Endodermal cell (in vitro differentiated cells): ENCODE results near the gene NIN. TPM values are rescaled to one million over a fixed set of nuclear protein-coding genes. Genes with fewer than 3 reads are reported as not detected.

ENCODE experiments used
- DNase-seq: peaks from one replicate; pipeline ENCODE4 v3.0.0-alpha.2; 2017
- H3K27ac ChIP-seq: 2 replicates; pipeline ENCODE4 v1.5.1; 2013; ENCODE audit warnings: mild to moderate bottlenecking, low read depth, low read length, moderate library complexity
- H3K27me3 ChIP-seq: 2 replicates; pipeline ENCODE4 v1.6.1; 2013; ENCODE audit warnings: mild to moderate bottlenecking, low read length, moderate library complexity; ENCODE audit not compliant: insufficient read depth, control insufficient read depth, poor library complexity, severe bottlenecking
- H3K36me3 ChIP-seq: 2 replicates; pipeline ENCODE4 v1.7.0; 2013; ENCODE audit warnings: mild to moderate bottlenecking, low read length, moderate library complexity; ENCODE audit not compliant: control insufficient read depth, insufficient read depth
- H3K4me1 ChIP-seq: one replicate; pipeline ENCODE4 v1.7.0; 2013; ENCODE audit warnings: low read length; ENCODE audit not compliant: control insufficient read depth, insufficient read depth
- H3K4me3 ChIP-seq: 2 replicates; pipeline ENCODE4 v1.5.1; 2013; ENCODE audit warnings: mild to moderate bottlenecking, low read length, moderate library complexity
- H3K9ac ChIP-seq: 2 replicates; pipeline ENCODE4 v1.6.1; 2013; ENCODE audit warnings: mild to moderate bottlenecking, low read length, moderate library complexity; ENCODE audit not compliant: poor library complexity, severe bottlenecking; ENCODE audit errors: extremely low read depth
- H3K9me3 ChIP-seq: 2 replicates; pipeline ENCODE4 v1.6.1; 2013; ENCODE audit warnings: mild to moderate bottlenecking, low read length, moderate library complexity; ENCODE audit not compliant: control insufficient read depth
- H3K27ac Mint-ChIP-seq: 2 replicates; pipeline ENCODE4 v1.8.0; 2020; ENCODE audit warnings: mixed read lengths
- H3K27me3 Mint-ChIP-seq: 2 replicates; pipeline ENCODE4 v1.8.0; 2021; ENCODE audit warnings: mild to moderate bottlenecking, mixed read lengths; ENCODE audit not compliant: insufficient read depth
- H3K36me3 Mint-ChIP-seq: 2 replicates; pipeline ENCODE4 v1.8.0; 2020; ENCODE audit warnings: low read depth, mixed read lengths
- H3K4me1 Mint-ChIP-seq: 2 replicates; pipeline ENCODE4 v1.8.0; 2020; ENCODE audit warnings: mixed read lengths
- H3K4me3 Mint-ChIP-seq: 2 replicates; pipeline ENCODE4 v1.8.0; 2020; ENCODE audit warnings: mild to moderate bottlenecking, moderate library complexity, mixed read lengths
- H3K9me3 Mint-ChIP-seq: 2 replicates; pipeline ENCODE4 v1.8.0; 2020; ENCODE audit warnings: mild to moderate bottlenecking, mixed read lengths
- WGBS, 2 experiments: methylation state at CpG; one replicate each; pipeline versions ENCODE4 v1.1.5 to v1.1.7; 2013; ENCODE audit warnings: missing lambda C conversion rate in 2 of 2, mixed read lengths in 1 of 2; ENCODE audit not compliant: insufficient coverage in 1 of 2, insufficient read length in 1 of 2; 5-methylcytosine and 5-hydroxymethylcytosine counted together
- total RNA-seq, 2 donors: library from RNA; stranded (reverse); fragmentation: NEBNext Ultra II Directional in 1 of 2; extraction: Animal tissue kit (Norgen Biotek cat#: 25700) in 1 of 2; gene quantifications; 2 replicates in 1 of 2; 3 replicates in 1 of 2; pipeline ENCODE4 v1.2.1, GENCODE V29; 2021
- TF ChIP-seq, protein P1 (sequence below): fragments of 200-600 bp; sonication (generic); conservative IDR thresholded peaks from 2 replicates; pipeline ENCODE4 v1.5.0; 2021; ENCODE audit warnings: antibody characterized with exemption, mild to moderate bottlenecking

Gene NIN
- total RNA-seq, 2 donors from 2014 or later: 3.3 to 4.1 TPM

- no peaks in the 10 kb centered on the region for H3K36me3 ChIP-seq
- 0% methylated on average over 37 to 93 of the region's 93 CpGs for WGBS, 2 experiments
- Mint-ChIP-seq H3K4me3 (peak overlapping the region; percentile 40), H3K27ac (no peak overlapping the region), H3K27me3 (peaks cover 93% of the 10 kb centered on the region), H3K36me3 (no peaks in the 10 kb centered on the region), H3K4me1 (peaks cover 14% of the 10 kb centered on the region), H3K9me3 (peaks cover 2% of the 10 kb centered on the region)
- H3K4me3 ChIP-seq: peak overlapping the region; percentile 43
- H3K27me3 ChIP-seq: peaks cover 92% of the 10 kb centered on the region
- no peaks in the 10 kb centered on the region for H3K4me1 ChIP-seq
- H3K9ac ChIP-seq: no peak overlapping the region
- H3K9me3 ChIP-seq: no peaks in the 10 kb centered on the region
- peak; percentile 87 for DNase-seq
- peak overlapping the region; percentile 93 for H3K27ac ChIP-seq
- TF ChIP-seq, protein P1, sequence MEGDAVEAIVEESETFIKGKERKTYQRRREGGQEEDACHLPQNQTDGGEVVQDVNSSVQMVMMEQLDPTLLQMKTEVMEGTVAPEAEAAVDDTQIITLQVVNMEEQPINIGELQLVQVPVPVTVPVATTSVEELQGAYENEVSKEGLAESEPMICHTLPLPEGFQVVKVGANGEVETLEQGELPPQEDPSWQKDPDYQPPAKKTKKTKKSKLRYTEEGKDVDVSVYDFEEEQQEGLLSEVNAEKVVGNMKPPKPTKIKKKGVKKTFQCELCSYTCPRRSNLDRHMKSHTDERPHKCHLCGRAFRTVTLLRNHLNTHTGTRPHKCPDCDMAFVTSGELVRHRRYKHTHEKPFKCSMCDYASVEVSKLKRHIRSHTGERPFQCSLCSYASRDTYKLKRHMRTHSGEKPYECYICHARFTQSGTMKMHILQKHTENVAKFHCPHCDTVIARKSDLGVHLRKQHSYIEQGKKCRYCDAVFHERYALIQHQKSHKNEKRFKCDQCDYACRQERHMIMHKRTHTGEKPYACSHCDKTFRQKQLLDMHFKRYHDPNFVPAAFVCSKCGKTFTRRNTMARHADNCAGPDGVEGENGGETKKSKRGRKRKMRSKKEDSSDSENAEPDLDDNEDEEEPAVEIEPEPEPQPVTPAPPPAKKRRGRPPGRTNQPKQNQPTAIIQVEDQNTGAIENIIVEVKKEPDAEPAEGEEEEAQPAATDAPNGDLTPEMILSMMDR: no peak
Observed at GRCh38 chr14:50830044-50830931, 674 bp downstream of the NIN start.

DNA sequence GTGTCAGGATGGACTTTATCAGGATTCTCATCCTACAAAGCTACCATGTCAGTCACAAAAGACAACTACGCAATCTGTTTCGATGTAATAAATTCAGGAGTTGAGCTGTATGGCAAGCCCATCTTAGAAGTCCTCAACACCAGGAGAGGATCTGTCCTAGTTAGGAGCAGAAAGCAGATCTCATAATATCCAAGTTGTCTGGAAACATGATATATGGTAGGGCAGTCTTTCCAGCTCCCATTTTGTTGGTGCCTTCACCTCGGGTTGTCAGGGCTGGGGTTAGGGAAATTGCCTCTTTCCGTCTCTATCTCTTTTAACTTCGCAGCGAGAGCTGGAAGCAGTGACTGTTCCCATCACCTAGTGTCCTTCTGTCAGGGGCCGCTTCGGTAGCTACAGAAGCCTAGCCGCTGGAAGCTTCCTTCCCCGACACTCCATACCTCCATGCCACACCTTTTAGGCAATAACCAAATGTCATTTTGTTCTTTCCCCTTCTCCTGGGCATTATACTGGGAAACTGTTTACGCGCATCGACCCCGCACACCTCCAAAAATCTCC, 1.4 kb downstream of the NIN start:
- WGBS, 2 experiments: 12 to 21% methylated on average over 6 to 14 of the region's 14 CpGs
- Mint-ChIP-seq H3K4me1 (peaks cover 19% of the 10 kb centered on the region), H3K9me3 (peaks cover 2% of the 10 kb centered on the region), H3K4me3 (peak overlapping the region; percentile 40), H3K36me3 (no peaks in the 10 kb centered on the region), H3K27me3 (peaks cover 93% of the 10 kb centered on the region), H3K27ac (no peak overlapping the region)
- TF ChIP-seq, protein P1: no peak
- Histone ChIP-seq H3K9me3 (no peaks in the 10 kb centered on the region), H3K9ac (no peak overlapping the region), H3K27me3 (peaks cover 92% of the 10 kb centered on the region), H3K4me3 (peak overlapping the region; percentile 43), H3K27ac (peak overlapping the region; percentile 93), H3K36me3 (no peaks in the 10 kb centered on the region), H3K4me1 (no peaks in the 10 kb centered on the region)
- no peak for DNase-seq

- Histone ChIP-seq H3K27me3 (peaks cover 92% of the 10 kb centered on the region), H3K27ac (no peak overlapping the region), H3K4me1 (no peaks in the 10 kb centered on the region), H3K9me3 (no peaks in the 10 kb centered on the region), H3K36me3 (no peaks in the 10 kb centered on the region), H3K9ac (no peak overlapping the region), H3K4me3 (no peak overlapping the region)
- Mint-ChIP-seq H3K9me3 (peaks cover 2% of the 10 kb centered on the region), H3K4me1 (peaks cover 26% of the 10 kb centered on the region), H3K36me3 (no peaks in the 10 kb centered on the region), H3K27ac (no peak overlapping the region), H3K27me3 (peaks cover 93% of the 10 kb centered on the region), H3K4me3 (no peak overlapping the region)
- no peak for DNase-seq
- TF ChIP-seq, protein P1: no peak
- 36 to 37% methylated on average over 6 to 10 of the region's 10 CpGs for WGBS, 2 experiments
Observed at GRCh38 chr14:50828721-50829488, 2.1 kb downstream of the NIN start.
